GM18526 (cell line): ENCODE data around the gene SLCO3A1.

Source experiments
- POLR2A ChIP-seq: IDR thresholded peaks from 3 replicates; pipeline ENCODE4 v1.6.1; 2011; ENCODE audit not compliant: insufficient read length; ENCODE audit errors: extremely low read depth

Gene SLCO3A1

GRCh38 chr15:92178911-92179310, 325.4 kb downstream of the SLCO3A1 start:
- TF ChIP-seq POLR2A = no peak

DNA sequence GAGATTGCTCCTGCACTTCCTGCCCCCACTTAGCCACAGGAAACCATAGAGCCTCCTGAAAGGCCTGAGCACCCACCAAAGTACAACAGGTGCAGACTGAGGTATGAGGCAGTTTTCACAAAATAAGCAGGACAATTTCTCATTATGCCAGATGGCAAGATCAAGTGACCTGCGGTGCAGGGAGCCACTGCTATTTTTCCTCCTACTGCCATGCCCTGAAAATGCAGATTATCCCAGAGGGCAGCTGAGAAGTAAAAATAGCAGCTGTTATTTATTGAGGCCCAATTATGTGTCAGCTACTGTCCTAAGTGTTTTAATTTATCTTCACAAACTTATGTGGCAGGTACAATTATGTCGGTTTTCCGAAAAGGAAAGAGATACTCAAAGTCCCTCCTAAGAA, 330.6 kb downstream of the SLCO3A1 start:
- no peak for TF ChIP-seq POLR2A

DNA sequence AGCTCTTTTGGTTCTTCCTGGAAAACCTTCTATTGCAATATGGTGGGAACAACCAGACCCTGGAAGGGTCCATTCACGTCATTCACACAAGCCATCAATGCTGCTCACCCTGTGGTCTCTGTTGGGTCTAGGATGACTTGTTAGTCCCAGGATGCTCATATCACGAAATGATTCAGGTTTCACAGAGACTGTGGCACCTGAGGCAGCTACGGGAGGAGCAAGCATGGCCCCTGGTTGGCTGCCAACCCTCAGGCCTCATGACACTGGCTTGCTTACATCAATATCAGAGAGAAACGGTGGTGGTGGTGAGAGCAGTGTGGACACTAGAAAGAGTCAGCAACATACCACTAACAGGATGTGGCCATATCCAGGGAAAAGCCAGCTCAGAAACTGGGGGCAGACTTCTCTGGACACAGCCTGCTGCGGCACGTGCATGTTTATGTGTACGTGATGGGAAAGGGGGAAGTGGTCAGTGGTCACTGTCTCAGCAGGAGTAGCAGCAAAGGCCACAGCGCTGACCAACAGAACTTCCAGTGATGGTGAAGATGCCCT, 331.2 kb downstream of the SLCO3A1 start:
- no peak for TF ChIP-seq POLR2A

- TF ChIP-seq POLR2A = no peak
Measured at GRCh38 chr15:92187975-92188374, 334.5 kb downstream of the SLCO3A1 start.

GRCh38 chr15:92189166-92189565, 335.7 kb downstream of the SLCO3A1 start:
- TF ChIP-seq POLR2A = no peak

GRCh38 chr15:92195241-92195640, 341.7 kb downstream of the SLCO3A1 start:
- no peak for TF ChIP-seq POLR2A

- TF ChIP-seq POLR2A = no peak
Measured at GRCh38 chr15:92196342-92196741, 342.8 kb downstream of the SLCO3A1 start.

DNA sequence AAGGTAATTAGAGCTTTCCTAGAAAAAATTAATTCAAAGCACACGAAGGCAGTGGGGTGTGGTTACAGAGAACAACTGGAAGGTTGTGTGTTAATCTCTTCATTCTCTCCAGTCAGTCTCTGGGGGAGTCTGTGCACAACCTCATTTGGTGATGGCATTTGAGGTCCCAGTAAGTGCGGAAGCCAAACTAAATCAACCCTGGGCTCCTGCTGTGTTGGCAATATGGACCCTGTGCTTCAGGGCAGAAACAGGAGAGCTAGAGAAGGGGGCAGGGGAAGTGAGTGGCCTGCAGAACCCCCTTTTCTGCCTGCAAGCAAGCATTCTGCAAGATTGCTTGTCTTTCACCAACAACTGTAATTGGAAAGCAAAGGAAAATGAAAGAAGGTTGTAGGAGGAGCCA, 344.2 kb downstream of the SLCO3A1 start:
- no peak for TF ChIP-seq POLR2A

DNA sequence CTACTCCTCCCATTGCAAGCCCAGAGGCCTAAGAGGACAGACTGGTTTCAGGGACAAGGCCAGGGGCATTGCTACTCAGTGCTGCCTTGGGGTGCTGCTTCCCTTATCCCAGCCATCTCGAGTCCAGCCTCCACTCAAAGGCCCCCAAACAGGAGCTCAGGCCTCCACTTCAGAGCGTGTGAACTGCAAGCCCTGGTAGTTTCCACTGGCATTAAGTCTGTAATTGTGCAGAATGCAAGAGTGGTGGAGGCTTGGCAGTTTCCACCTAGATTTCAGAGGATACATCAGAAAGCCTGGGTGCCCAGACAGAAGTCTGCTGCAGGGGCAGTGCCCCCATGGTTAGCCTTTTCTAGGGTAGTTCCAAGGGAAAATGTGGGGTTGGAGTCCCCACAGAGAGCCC, 347.4 kb downstream of the SLCO3A1 start:
- TF ChIP-seq POLR2A = no peak

- TF ChIP-seq POLR2A = no peak
Measured at GRCh38 chr15:92205255-92205739, 351.8 kb downstream of the SLCO3A1 start.
